ENCODE data around the gene ANKFY1.

GRCh38 chr17:4208238-4208637, 55.5 kb downstream of the ANKFY1 start:
- TF ChIP-seq CTCF (IDR thresholded peaks at IDR 0.05) (no peak), POLR2A (IDR thresholded peaks at IDR 0.05) (no peak)
